Pancreas (tissue), 10 donors: ENCODE data around the gene S100PBP. TPM values are rescaled to one million over a fixed set of nuclear protein-coding genes. Genes with fewer than 3 reads are reported as not detected.
A peak's percentile ranks its signal among the peaks of the same experiment; 100 is the strongest.

Source experiments
- ATAC-seq, 4 donors: fragments of 200-7000 bp; cut with Tn5 transposase; one replicate each; pipeline versions ENCODE4 v1.8.0 to v1.9.1; 2020; ENCODE audit warnings: mild to moderate bottlenecking in 4 of 4, moderate library complexity in 4 of 4
- DNase-seq, 6 donors: peaks; one replicate each; pipeline ENCODE4 v3.0.0-alpha.2; 2020
- FAIRE-seq: peaks from 2 replicates; lab custom pipeline; 2012; peaks lifted over from hg19 to GRCh38; lab: Jason Lieb, UNC
- H3K27ac ChIP-seq, 4 donors: fragments of 200-600 bp; sonication (generic); 1 replicate in 3 of 4; 2 replicates in 1 of 4; pipeline versions ENCODE4 v1.5.0 to v1.8.0; 2020
- H3K27me3 ChIP-seq, 4 donors: fragments of 200-600 bp; one replicate each; pipeline ENCODE4 v1.8.0; 2021
- H3K36me3 ChIP-seq, 3 donors: fragments of 200-600 bp; sonication (generic) in 1 of 3; one replicate each; pipeline versions ENCODE4 v1.5.0 to v1.8.0; 2020 to 2021
- H3K4me1 ChIP-seq, 3 donors: fragments of 200-600 bp; one replicate each; pipeline ENCODE4 v1.8.0; 2021
- H3K4me3 ChIP-seq, 4 donors: fragments of 200-600 bp; sonication (generic) in 2 of 4; one replicate each; pipeline versions ENCODE4 v1.5.0 to v1.8.0; 2020 to 2021
- H3K9me3 ChIP-seq, 4 donors: fragments of 200-600 bp; one replicate each; pipeline ENCODE4 v1.8.0; 2021
- WGBS, 2 donors: extraction: QIAGEN DNeasy Blood & Tissue Kit; methylation state at CpG; one replicate each; pipeline ENCODE4 v1.1.7; 2013; 5-methylcytosine and 5-hydroxymethylcytosine counted together
- intact Hi-C, 3 donors: fragments of 100-400 bp; cut with DNase I; formaldehyde crosslinking; loops; one replicate each; pipeline versions ENCODE4 v1.11.1 to v1.14.2; 2022
- polyA plus RNA-seq, 2 donors: library from polyadenylated mRNA; stranded (reverse); fragments of 200-250 nt; gene quantifications; one replicate each; pipeline ENCODE4 v1.2.3, GENCODE V29; 2013
- total RNA-seq, 6 donors: library from RNA; stranded (reverse); fragmentation: NEBNext Ultra II Directional in 4 of 6; extraction: Animal tissue kit (Norgen Biotek cat#: 25700) in 4 of 6; gene quantifications; one replicate each; pipeline versions ENCODE4 v1.2.1 to v1.2.4, GENCODE V29; 2021 to 2023
- TF ChIP-seq, protein P1 (sequence below), 4 donors: fragments of 200-600 bp; sonication (generic) in 3 of 4; IDR thresholded peaks; one replicate each; pipeline versions ENCODE4 v1.5.0 to v1.8.0; 2021; ENCODE audit warnings: antibody characterized with exemption in 4 of 4
- donor health status: healthy with polysubstance abuse.
- donor health status: DM: no; HTN: no; CAD: no; lungs with moderate emphysema.
- donor health status: DM: no; HTN: no; CAD: no.
- donor health status: control.
- donor health status: control.
- donor health status: Bipolar disorder and iron deficiency.
- donor health status: DM: yes; HTN: yes; CAD: no.
- donor health status: DM: no; HTN: no; CAD: no.
- donor health status: DM: no; HTN: no; CAD: no.
- donor health status: DM: yes; HTN: yes; CAD: no.

Gene S100PBP
- total and polyA plus RNA-seq, 8 donors, result 7.6 to 20.2 (median 11.8) TPM

DNA sequence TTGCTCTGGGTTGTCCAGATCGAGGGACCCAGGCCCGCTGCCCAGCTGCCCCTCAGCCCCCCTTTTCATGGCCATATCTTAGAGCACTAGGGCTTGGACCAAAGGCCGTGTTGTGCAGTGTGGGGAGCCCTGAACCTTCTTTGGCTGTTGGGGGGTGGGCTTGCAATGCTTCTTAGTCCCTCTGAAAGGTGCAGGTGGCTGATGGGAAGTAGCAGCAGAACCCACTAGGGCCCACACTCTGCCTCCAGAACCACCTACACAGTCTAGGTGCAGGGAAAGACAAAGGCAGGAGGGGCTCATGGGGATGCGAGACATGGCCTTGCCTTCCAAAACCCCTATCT is 66.5 kb downstream of the S100PBP start:
- DNase-seq, result peak in 1 of 6 donors; percentile 23
- TF ChIP-seq, protein P1, sequence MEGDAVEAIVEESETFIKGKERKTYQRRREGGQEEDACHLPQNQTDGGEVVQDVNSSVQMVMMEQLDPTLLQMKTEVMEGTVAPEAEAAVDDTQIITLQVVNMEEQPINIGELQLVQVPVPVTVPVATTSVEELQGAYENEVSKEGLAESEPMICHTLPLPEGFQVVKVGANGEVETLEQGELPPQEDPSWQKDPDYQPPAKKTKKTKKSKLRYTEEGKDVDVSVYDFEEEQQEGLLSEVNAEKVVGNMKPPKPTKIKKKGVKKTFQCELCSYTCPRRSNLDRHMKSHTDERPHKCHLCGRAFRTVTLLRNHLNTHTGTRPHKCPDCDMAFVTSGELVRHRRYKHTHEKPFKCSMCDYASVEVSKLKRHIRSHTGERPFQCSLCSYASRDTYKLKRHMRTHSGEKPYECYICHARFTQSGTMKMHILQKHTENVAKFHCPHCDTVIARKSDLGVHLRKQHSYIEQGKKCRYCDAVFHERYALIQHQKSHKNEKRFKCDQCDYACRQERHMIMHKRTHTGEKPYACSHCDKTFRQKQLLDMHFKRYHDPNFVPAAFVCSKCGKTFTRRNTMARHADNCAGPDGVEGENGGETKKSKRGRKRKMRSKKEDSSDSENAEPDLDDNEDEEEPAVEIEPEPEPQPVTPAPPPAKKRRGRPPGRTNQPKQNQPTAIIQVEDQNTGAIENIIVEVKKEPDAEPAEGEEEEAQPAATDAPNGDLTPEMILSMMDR (IDR thresholded peaks at IDR 0.05), result no peak
- intact Hi-C loops, result no loop called here
- Histone ChIP-seq H3K4me3 (no peak overlapping the region), H3K4me1 (no peaks in the 10 kb centered on the region), H3K9me3 (no peaks in the 10 kb centered on the region), H3K27ac (no peak overlapping the region), H3K27me3 (peaks cover 0 to 9% (median 1%) of the 10 kb centered on the region in 4 donors), H3K36me3 (no peaks in the 10 kb centered on the region)
- WGBS, 2 donors, result 72 to 77% methylated on average over 4 of the region's 4 CpGs
- FAIRE-seq, result no peak
- ATAC-seq, result no peak

DNA sequence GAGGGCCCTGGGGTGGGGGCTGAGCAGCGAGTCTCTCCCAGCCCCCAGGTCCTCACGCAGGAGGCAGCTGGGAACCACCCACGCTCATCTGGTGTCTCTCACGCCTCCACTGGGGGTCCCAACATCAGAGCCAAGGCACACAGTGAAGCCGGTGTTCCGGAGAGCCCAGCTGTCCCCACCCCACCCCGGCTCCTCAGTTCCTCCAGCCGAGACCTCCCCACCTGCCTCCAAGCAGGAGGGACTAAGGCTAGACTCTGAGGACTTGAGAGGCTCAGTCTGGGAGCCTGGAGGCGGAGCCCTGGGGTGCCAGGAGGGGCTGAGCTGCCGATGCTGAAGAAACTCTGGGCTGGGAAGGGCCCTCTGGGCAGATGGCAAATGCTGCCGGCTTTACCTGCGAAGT is 67.3 kb downstream of the S100PBP start:
- WGBS, 2 donors, result 54 to 57% methylated on average over 12 of the region's 12 CpGs
- H3K36me3 ChIP-seq, result no peaks in the 10 kb centered on the region
- intact Hi-C loops, result no loop called here
- no peaks in the 10 kb centered on the region for H3K4me1 ChIP-seq
- no peak overlapping the region for H3K4me3 ChIP-seq
- H3K27ac ChIP-seq, result no peak overlapping the region
- DNase-seq, result peak in 1 of 6 donors; percentile 39
- ATAC-seq, result no peak
- H3K27me3 ChIP-seq, result peaks cover 0 to 9% (median 1%) of the 10 kb centered on the region in 4 donors
- TF ChIP-seq, protein P1 (IDR thresholded peaks at IDR 0.05), result no peak
- FAIRE-seq, result no peak
- H3K9me3 ChIP-seq, result no peaks in the 10 kb centered on the region

DNA sequence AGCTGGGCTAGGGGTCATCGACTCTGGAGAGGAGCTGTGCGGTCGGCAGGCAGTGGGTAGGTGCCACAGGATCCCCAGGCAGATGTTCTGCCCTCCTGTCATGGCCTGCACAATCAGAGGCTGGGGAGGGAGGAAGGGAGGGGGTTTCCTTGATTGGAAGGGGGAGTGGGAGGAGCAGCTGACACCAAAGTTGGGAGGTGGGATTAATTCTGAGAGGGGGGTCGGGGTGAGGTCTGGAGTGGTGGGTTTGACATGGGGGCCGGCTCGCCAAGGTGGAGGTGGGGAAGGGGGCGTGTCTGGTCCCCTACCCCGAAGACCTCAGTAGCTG is 68.2 kb downstream of the S100PBP start:
- ATAC-seq (no peak), DNase-seq (peak in 1 of 6 donors; percentile 27), FAIRE-seq (no peak)
- Histone ChIP-seq H3K27me3 (peaks cover 0 to 9% (median 1%) of the 10 kb centered on the region in 4 donors), H3K9me3 (no peaks in the 10 kb centered on the region), H3K36me3 (no peaks in the 10 kb centered on the region), H3K27ac (no peak overlapping the region), H3K4me1 (no peaks in the 10 kb centered on the region), H3K4me3 (no peak overlapping the region)
- intact Hi-C loops, result no loop called here
- 25% methylated on average over 8 of the region's 8 CpGs for WGBS, 2 donors
- TF ChIP-seq, protein P1 (IDR thresholded peaks at IDR 0.05), result no peak

DNA sequence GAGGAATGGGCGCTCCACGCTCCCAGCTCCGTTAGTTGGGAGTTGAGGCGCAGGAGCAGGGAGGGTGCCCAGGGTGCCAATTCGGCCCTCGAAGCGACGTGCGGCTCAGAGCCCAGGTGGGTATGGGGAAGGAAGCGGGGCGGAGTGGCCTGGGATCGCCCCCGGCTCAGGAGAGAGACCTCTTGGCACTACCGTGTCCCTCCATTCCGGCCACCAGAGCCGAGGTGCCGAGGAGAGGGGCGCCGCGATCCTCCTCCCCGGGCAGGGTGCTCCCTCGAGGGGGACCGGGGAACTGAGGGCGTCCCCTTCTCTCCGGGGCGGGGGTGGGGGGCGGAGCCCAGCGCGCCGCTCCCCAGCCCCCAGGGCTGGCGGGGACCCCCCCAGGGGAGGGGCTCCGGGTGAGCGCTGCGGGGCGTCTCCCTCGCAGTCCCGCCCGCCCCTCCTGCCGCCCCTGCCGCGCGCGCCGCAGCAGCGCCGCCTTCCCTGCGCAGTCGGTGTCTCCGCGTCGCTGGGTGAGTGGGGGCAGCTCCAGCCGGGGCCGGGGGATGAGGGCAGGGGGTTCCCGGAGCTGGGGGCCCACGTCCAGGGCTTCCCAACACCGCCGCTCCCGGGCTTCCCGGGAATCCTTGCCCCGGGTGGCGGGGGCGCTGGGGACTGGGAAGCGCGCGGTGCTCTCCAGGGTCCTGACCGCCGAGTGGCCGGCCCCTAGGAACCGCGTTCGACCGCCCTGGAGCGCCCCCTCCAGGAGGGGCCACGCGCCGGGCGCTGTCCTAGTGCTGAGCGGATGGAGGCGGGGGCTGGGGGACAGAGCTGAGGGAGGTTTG is 68.8 kb downstream of the S100PBP start, which contains the start of gene HPCA:
HPCA (plus strand) TSS at position 488 of the 824 bp plus-strand sequence. CDS start 2,408 bp downstream, outside the sequence.
- TF ChIP-seq, protein P1 (IDR thresholded peaks at IDR 0.05), result peak; percentile 17 to 29 (median 24)
- 2 to 4% methylated on average over 52 to 79 of the region's 79 CpGs for WGBS, 2 donors
- FAIRE-seq (no peak), ATAC-seq (peak; percentile 92 to 98 (median 92)), DNase-seq (peak; percentile 52 to 92 (median 76))
- H3K9me3 ChIP-seq, result no peaks in the 10 kb centered on the region
- no peaks in the 10 kb centered on the region for H3K4me1 ChIP-seq
- H3K36me3 ChIP-seq, result no peaks in the 10 kb centered on the region
- H3K27ac ChIP-seq, result no peak within 1 kb of the TSS
- intact Hi-C loops, result no loop called here
- H3K27me3 ChIP-seq, result peaks cover 0 to 9% (median 1%) of the 10 kb centered on the region in 4 donors
- H3K4me3 ChIP-seq, result peak within 1 kb of the TSS in 1 of 4 donors; percentile 35
